HEK293T (cell line): Measurements from ENCODE around the gene PCED1B.

Source experiments
- ARNT ChIP-seq: fragments of 450-650 bp; IDR thresholded peaks from 2 replicates; pipeline ENCODE4 v1.6.1; 2017; ENCODE audit warnings: mild to moderate bottlenecking
- FOXK2 ChIP-seq: fragments of 450-650 bp; IDR thresholded peaks from 2 replicates; pipeline ENCODE4 v1.6.1; 2016; ENCODE audit warnings: mild to moderate bottlenecking
- FOXM1 ChIP-seq: fragments of 450-650 bp; IDR thresholded peaks from 2 replicates; pipeline ENCODE4 v1.6.1; 2017; ENCODE audit warnings: mild to moderate bottlenecking, borderline replicate concordance
- HDGF ChIP-seq: fragments of 450-650 bp; IDR thresholded peaks from 2 replicates; pipeline ENCODE4 v1.6.1; 2017; ENCODE audit warnings: antibody characterized with exemption, borderline replicate concordance
- SP1 ChIP-seq: fragments of 450-650 bp; IDR thresholded peaks from 2 replicates; pipeline ENCODE4 v1.6.1; 2017
- TARDBP ChIP-seq: fragments of 450-650 bp; IDR thresholded peaks from 2 replicates; pipeline ENCODE4 v1.6.1; 2016
- ZNF384 ChIP-seq: fragments of 450-650 bp; IDR thresholded peaks from 2 replicates; pipeline ENCODE4 v1.6.1; 2016
- TF ChIP-seq, protein P1 (sequence below): fragments of 450-650 bp; IDR thresholded peaks from 2 replicates; pipeline ENCODE4 v1.6.1; 2016

GRCh38 chr12:47102845-47103651, 23.6 kb downstream of the PCED1B start:
- TF ChIP-seq SP1 (no peak), ARNT (no peak), FOXM1 (no peak), FOXK2 (no peak), TARDBP (no peak), ZNF384 (no peak), HDGF (no peak)
- TF ChIP-seq, protein P1, sequence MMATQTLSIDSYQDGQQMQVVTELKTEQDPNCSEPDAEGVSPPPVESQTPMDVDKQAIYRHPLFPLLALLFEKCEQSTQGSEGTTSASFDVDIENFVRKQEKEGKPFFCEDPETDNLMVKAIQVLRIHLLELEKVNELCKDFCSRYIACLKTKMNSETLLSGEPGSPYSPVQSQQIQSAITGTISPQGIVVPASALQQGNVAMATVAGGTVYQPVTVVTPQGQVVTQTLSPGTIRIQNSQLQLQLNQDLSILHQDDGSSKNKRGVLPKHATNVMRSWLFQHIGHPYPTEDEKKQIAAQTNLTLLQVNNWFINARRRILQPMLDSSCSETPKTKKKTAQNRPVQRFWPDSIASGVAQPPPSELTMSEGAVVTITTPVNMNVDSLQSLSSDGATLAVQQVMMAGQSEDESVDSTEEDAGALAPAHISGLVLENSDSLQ: no peak
